NCI-H524 (cell line): ENCODE data around the gene THBS3.
A peak's percentile ranks its signal among the peaks of the same experiment; 100 is the strongest.
"Not testable (repeated sequence)": the region's sequence is repeated elsewhere in the genome, so short reads cannot be mapped to it uniquely, and the experiment has no call there.

ENCODE experiments used
- DNase-seq, 2 experiments: peaks; one replicate each; lab custom pipeline; 2025; lab: John Stamatoyannopoulos, UW

The THBS3 gene

DNA sequence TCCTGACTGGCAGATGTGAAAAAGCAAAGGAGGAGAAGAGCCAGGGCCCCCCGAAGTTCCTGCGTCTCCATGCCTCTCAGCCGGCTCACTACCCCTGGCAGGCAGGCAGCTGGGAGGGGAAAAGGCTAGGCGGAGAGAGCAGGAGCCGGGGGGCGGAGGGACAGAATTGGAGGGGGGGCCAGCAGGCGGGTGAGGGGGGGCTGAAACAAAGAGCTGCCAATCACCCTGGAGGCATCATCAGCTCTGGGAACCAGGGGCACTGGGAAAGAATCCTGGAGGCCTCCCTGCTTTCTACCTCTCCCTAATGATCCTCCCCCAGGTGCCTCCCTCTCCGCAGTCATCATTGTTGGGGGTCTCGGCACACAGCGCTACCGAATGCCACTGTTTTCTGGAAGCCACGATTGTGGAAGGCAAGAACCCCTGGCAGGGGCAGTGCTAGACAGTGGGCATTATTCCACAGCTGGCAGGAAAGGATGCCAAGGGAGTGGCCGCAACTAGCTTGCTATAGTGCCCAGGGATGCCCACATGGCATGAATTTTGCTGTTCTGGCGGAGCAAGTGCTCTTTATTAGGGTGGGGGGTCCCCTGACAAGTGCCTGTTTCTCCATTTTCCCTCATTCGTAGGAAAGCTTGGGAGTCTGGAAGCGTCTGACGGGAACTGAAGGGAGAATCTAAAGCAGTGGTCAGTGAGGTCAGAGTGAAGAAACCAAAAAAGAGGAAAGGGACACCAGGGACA, at the start of gene THBS3:
TSS of gene THBS3 (minus strand) at position 92 of the 735 bp plus-strand sequence. CDS start at position 71, 21 bp downstream.
- DNase-seq: peak; percentile 62

GRCh38 chr1:155256058-155256852, 48.6 kb upstream of the THBS3 start:
- DNase-seq: no peak

DNA sequence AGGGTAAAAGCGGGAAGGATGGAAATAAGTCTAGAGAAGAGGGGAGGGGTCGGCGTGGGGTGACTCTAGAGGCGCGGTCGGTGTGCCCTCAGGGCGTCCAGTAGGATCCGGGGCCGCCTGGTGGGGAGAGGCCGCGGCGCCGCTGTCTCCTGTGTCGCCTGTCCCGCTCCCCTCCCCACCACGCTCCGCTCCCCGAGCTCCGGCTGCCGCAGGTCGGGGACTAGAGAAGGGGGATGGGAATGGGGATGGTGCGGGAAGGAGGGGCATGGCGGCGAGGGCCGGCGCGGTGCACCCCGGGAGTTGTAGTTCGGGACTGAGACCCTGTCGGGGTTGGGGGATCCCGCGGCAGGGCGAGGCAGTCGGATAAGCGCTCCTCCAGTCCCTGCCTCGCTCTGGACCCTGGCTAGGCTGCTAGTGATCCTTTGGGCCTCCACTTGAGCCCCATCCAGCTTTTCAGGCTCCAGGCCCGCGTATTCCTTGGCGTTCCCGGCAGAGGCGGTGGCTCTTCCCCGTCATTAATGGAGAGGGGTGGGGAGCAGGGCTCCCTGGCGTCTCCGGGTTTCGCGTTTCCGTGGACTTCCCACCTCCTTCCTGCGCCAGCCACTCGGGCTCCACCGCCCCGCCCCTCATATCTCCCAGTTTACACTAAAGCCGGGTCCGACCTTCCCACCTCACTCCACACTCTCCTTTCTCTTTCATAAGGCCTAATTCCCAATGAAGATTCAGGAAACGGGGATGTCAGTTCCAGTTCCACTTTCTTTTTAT, 47.7 kb upstream of the THBS3 start, which contains the start of gene ENTREP3:
TSS of gene ENTREP3 (minus strand) at position 241 of the 765 bp plus-strand sequence. CDS start 606 bp downstream, outside the sequence.
- peak; percentile 66 to 80 for DNase-seq

- DNase-seq: peak in 1 of 2 experiments; percentile 29
These were observed 47.1 kb upstream of the THBS3 start for GRCh38 chr1:155254714-155255242.

DNA sequence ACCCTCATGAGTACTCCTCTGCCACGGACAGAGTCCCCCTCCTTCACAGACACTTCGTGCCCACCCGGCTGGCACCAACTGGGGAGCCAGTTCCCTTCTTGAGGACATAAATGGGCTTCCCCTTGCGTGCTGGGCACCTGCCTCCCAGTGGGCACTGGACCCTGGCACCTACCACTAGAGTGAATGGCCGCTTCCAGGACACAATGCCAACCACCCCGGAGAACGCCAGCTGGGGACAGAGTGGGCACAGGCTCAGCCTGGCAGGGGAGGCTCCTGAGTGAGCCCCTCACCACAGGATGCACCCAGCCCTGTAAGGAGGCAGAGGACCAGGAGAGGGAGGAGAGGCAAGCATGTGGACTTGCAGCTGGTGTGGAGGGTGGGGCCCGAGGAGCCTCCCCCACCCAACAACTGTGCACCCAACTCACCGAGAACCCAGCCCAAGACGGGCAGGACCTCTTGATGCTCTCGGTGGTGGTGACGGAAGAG, 46.6 kb upstream of the THBS3 start:
- DNase-seq: no peak

DNA sequence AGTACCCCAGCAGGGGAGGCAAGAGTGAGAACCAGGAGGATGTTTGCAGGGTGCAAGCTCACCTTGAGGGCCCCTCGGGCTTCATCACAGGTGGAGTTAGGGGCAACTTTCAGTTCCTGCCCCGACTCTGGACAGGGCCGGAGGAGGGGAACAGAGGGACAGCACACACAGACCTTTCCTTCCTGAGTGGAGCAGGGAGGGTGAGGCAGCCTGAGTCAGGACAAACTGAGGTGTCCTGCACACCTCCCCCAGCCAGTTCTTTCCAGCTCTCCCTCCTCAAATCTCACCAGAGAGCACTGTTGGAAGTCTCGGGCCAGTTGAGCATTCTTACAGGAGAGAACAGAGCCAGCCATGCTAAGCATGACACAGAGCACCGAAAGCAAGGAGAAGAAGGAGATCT, 46.1 kb upstream of the THBS3 start:
- no peak for DNase-seq

DNA sequence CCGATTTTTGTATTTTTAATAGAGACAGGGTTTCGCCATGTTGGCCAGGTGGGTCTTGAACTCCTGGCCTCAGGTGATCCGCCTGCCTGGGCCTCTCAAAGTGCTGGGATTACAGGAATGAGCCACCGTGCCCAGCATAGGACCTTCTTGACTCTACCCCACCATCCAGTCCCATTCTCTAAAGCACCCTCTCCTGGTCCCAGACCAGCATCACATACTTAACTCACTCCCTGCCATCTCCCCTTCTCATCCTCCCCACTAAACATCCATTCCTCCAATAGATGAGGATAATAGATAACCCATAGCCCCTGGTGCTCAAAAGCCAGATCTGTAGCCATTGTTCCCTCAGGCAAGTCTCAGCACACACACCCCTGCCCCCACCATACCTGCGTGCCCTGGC, 45.5 kb upstream of the THBS3 start:
- DNase-seq: no peak

DNA sequence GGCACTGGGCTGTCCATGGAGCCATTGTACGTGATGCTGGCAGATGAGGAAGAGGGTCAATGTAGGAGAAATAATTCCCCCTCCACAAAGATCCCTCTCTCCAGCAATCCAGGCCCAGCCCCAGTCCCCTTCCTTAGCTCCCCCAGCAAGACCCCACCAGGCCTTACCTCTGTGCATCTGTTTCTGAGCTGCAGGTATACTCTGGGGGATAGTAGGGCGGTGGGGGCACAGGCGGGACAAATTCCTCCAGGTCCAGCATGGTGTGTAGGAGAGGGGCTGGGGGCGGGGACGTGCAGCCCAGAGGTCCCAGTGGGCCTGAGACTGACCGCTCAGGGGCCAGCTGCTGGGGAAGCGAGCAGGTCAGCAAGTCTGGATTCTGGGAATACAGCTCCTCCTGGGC, 43.9 kb upstream of the THBS3 start:
- DNase-seq: no peak

GRCh38 chr1:155250633-155251449, 43.1 kb upstream of the THBS3 start:
- DNase-seq: peak; percentile 74 to 88

DNA sequence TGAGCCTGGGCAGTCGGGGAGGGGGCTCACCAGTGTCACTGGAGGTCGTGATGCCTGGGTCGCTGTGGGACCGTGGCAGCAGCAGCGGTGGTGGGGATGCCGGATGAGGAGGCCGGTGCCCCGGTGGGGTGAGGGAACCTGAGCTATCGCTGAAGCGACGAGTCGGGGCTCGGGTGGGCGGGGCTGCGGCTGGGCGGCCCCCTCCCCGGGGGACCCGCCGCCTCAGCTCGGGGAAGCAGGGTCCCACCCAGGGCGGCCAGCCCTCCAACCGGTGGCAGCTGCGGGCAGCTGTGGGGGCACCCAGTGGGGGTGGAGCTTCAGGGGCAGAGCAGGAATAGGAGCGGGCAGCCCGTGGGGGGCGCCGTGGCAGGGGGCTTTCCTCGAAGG, 42.5 kb upstream of the THBS3 start:
- DNase-seq: no peak

- no peak for DNase-seq
These were observed 40.2 kb upstream of the THBS3 start for GRCh38 chr1:155247667-155248553.

DNA sequence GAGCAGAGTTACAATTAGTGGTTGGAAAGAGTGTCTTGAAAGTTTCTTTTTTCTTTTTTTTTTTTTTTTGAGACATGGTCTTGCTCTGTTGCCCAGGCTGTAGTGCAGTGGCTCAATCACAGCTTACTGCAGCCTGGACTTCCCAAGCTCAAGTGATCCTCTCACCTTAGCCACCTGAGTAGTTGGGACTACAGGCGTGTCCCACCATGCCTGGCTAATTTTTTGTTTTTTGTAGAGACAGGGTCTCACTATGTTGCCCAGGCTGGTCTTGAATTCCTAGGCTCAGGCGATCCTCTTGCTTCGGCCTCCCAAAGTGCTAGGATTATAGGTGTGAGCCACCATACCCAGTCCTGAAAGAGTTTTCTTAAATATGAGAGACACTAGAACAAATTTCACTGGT, 39.1 kb upstream of the THBS3 start:
- DNase-seq: not testable (repeated sequence)

DNA sequence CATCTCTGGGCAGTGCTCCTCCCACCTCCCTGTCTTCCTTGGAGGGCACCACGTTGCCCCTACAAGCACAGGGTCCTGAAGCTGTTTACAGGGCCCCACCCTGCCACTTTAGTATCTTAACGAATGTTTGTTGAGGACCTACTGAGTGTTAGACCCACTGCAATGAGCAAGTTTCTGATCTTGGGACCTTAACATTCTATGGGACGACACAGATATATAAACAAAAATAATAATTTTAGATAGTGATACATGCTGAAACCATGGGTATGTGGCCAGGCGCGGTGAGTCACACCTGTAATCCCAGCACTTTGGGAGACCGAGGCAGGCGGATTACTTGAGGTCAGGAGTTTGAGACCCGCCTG, 37.4 kb upstream of the THBS3 start:
- DNase-seq: no peak

DNA sequence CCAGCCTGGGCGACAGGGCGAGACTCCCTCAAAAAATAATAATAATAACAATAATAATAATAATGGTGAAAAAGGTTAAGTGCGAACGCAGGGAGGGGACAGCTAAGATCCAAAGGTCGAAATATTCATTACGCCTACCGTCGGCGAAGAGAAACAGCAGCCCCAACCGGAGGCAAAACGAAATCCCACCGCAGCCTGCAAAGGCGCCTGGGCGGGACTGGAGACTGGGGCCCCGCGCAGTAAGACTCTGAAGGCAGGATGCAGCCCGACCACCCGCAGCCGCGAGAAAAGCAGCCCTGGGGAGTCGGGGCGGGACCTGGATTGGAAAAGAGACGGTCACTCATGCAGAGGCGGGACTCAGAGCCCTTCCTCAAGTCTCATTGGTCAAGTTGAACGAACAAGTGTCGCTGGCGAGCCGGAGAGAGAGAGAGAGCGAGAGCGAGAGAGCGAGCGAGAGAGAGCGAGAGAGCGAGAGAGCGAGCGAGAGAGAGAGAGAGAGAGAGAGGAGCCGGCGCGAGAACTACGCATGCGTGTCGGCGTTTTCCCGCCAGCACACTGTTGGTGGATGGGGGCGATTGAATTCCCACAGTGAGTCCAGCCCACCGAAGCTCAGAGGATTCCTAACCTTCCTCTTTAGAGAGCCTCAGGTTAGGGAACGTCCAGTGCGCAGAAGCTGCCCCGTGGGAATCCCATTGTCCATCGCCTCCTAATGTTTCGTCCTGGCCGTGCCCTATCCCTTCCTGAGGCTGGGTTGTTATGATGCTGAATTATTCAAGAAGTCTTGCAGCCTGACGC, 36.9 kb upstream of the THBS3 start:
- peak; percentile 99 for DNase-seq

DNA sequence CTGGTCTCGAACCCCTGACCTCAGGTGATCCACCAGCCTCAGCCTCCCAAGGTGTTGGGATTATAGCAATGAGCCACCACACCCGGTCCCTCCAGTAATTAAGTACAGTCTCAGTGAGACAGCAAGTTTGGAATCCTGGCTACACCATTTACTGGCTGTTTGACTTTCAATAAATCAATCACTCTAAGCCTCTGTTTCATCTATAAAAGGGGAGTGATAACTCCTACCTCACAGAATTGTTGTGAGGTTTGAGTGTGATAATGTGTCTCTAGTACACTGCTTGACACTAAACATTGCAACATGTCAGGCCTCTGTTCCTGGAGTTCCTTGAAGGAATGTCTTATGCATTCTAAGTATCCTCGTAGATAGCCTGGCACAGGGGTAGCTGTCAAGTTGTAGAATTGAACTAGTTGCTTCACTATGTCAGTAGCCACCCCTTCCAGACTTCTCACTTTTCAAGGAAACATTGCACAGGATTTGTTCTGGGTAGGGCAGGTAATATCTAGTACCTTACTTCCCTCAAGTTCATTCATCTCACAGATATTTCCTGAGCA, 35.2 kb upstream of the THBS3 start:
- DNase-seq: no peak

GRCh38 chr1:155241841-155242264, 34.2 kb upstream of the THBS3 start:
- DNase-seq: no peak

DNA sequence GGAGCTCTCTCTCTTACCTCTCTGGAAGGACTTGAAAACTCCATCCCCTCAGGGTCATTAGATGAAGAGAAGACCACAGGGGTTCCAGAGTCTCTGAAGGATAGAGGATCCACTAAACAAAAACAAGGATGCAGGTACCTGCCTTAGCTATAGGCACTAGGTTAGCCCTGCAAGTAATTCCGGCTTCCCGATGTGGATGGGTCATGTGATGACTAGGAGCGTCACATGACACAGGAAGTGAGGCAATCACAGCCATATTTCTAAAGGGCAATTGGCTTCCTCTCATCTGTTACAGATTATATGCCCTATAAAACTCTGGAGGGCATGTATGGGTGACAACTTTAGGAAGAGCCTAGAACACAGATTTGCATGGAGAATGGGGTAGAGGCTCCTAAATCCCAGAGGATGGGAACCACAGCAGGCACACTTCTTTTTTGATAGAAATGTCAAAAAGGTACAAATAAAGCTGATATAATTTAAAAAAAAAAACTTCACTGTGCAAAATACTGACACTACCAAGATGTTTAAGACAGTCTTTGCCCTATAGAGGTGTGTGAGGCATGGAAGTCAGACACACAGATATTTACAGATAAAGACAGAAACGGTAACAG, 33.5 kb upstream of the THBS3 start:
- peak; percentile 65 to 80 for DNase-seq

- DNase-seq: no peak
These were observed 28.8 kb upstream of the THBS3 start for GRCh38 chr1:155236451-155236850.

- not testable (repeated sequence) for DNase-seq
These were observed 27.7 kb upstream of the THBS3 start for GRCh38 chr1:155235375-155235774.
